Gastrocnemius medialis (tissue), 4 donors: ENCODE measurements around the gene MGMT.

Source experiments
- CTCF ChIP-seq, 5 experiments: fragments of 450-650 bp in 3 of 5; fragments of 200-600 bp in 2 of 5; sonication (generic) in 2 of 5; IDR thresholded peaks in 4 of 5; conservative IDR thresholded peaks in 1 of 5; 1 replicate in 4 of 5; 2 replicates in 1 of 5; pipeline ENCODE4 v1.5.1; 2016 to 2019; ENCODE audit warnings: antibody characterized with exemption in 5 of 5, mild to moderate bottlenecking in 3 of 5, moderate library complexity in 3 of 5
- POLR2A ChIP-seq, 2 donors: fragments of 450-650 bp; IDR thresholded peaks; one replicate each; pipeline ENCODE4 v1.6.1; 2017; ENCODE audit warnings: antibody characterized with exemption in 2 of 2, mild to moderate bottlenecking in 2 of 2, moderate library complexity in 2 of 2

GRCh38 chr10:129447486-129447885 is 19.6 kb upstream of the MGMT start:
- TF ChIP-seq CTCF (IDR thresholded peaks at IDR 0.05 in 4 of 5, conservative IDR thresholded peaks at IDR 0.05 in 1 of 5) (no peak), POLR2A (IDR thresholded peaks at IDR 0.05) (no peak)
